GM21381 (cell line): ENCODE results near the gene LUC7L.
"Not testable (repeated sequence)": the region's sequence is repeated elsewhere in the genome, so short reads cannot be mapped to it uniquely, and the experiment has no call there.

Experiments used
- ATAC-seq: cut with Tn5 transposase; IDR thresholded peaks from one replicate; pipeline ENCODE4 v1.9.1; 2021; ENCODE audit warnings: mild to moderate bottlenecking, moderate library complexity; ENCODE audit not compliant: unreplicated experiment

LUC7L gene

GRCh38 chr16:169014-169413, 60.2 kb downstream of the LUC7L start:
- no peak for ATAC-seq

DNA sequence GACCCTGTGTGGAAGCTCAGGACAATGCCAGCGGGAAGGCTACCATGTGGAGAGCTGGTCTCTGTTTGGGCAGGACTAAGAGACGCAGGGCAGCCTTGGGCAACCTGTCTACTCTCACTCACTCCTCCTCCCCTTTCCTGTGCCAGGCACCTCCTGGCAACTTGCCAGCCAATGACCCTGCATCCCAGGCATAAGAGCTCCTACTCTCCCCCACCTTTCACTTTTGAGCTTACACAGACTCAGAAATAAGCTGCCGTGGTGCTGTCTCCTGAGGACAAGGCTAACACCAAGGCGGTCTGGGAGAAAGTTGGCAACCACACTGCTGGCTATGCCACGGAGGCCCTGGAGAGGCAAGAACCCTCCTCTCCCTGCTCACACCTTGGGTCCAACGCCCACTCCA, 60.8 kb downstream of the LUC7L start:
- ATAC-seq: no peak

- no peak for ATAC-seq
These were observed 62.0 kb downstream of the LUC7L start for GRCh38 chr16:167122-167690.

- no peak for ATAC-seq
These were observed 62.7 kb downstream of the LUC7L start for GRCh38 chr16:166375-167121.

- ATAC-seq: no peak
These were observed 63.5 kb downstream of the LUC7L start, which contains the start of gene HBM for GRCh38 chr16:165539-166374. Gene HBM (plus strand): TSS chr16:165978. CDS start chr16:165998, 20 bp downstream.

GRCh38 chr16:164827-165538, 64.3 kb downstream of the LUC7L start:
- ATAC-seq: no peak

DNA sequence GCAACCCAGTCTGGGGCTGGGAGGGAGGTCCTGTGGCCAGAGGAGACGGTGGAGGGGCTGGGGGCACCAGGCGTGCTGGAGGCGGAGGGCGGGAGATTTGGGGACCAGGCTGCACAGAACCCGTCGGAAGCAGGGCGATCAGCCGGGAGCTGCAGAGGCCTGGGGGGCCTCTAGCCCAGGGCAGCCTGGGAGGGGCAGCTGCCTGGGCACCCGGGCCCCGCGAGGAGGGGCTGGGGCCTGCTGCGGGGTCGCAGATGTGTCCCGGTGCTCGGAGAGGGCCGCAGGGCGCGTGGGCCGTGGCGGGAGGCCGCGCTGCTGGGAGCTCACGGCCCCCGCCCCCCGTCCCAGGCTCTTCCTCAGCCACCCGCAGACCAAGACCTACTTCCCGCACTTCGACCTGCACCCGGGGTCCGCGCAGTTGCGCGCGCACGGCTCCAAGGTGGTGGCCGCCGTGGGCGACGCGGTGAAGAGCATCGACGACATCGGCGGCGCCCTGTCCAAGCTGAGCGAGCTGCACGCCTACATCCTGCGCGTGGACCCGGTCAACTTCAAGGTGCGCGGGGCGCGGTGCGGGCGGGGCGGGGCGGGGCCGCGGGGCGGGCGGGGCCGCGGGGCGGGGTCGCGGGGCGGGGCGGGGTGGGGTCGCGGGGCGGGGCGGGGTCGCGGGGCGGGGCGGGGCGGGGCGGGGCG, 65.0 kb downstream of the LUC7L start:
- not testable (repeated sequence) for ATAC-seq

- not testable (repeated sequence) for ATAC-seq
These were observed 65.6 kb downstream of the LUC7L start for GRCh38 chr16:163696-164095.

DNA sequence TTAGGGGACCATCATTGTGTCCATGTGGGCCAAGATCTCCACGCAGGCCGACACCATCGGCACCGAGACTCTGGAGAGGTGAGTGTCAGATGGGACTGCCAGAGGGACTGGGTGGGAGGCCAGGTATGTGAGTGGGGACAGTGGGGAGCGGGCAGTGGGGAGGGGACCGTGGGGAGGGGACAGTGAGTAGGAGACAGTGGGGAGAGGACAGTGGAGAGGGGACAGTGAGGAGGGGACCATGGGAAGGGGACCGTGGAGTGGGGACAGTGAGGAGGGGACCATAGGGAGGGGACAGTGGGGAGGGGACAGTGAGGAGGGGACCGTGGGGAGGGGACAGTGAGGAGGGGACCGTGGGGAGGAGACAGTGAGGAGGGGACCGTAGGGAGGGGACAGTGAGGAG, 66.1 kb downstream of the LUC7L start:
- ATAC-seq: not testable (repeated sequence)

DNA sequence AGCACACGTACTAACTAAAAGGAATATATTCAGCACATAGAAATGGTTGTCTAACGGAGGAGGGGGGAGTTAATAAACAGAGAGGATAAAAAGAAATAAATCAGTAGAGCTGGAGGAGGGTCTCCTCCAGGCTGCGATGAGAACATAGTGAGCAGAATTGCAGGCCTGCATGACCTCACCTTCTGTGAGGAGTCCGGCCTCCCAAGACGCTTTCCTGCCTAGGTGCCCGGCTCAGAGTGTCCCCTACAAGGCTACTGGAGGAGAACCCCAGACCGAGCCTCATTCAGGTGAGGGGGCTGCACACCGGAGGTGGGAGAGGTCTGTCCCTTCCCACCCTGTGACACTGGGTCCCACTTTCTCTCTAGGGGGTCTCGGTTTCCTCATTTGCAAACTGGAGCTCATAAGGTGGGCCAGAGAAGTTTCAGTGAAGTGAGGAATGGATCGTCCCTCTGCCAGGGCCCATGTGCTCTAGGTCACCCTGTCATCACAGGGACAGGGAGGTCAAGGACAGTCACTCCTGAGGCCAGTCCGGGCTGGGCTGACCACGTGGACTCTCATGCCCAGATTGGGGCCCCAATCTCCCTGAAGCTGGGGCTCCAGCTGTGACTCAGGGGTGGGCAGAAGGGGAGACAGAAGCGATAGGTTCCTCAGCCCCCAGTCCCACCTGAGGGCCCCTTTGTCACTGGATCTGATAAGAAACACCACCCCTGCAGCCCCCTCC, 66.8 kb downstream of the LUC7L start:
- ATAC-seq: no peak

- no peak for ATAC-seq
These were observed 68.5 kb downstream of the LUC7L start for GRCh38 chr16:160691-161190.

DNA sequence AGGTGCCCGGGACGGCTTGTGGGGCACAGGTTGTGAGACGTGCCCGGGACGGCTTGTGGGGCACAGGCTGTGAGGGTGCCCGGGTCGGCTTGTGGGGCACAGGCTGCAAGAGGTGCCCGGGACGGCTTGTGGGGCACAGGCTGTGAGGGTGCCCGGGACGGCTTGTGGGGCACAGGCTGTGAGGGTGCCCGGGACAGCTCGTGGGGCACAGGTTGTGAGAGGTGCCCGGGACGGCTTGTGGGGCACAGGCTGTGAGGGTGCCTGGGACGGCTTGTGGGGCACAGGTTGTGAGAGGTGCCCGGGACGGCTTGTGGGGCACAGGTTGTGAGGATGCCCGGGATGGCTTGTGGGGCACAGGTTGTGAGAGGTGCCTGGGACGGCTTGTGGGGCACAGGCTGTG, 69.0 kb downstream of the LUC7L start:
- not testable (repeated sequence) for ATAC-seq

DNA sequence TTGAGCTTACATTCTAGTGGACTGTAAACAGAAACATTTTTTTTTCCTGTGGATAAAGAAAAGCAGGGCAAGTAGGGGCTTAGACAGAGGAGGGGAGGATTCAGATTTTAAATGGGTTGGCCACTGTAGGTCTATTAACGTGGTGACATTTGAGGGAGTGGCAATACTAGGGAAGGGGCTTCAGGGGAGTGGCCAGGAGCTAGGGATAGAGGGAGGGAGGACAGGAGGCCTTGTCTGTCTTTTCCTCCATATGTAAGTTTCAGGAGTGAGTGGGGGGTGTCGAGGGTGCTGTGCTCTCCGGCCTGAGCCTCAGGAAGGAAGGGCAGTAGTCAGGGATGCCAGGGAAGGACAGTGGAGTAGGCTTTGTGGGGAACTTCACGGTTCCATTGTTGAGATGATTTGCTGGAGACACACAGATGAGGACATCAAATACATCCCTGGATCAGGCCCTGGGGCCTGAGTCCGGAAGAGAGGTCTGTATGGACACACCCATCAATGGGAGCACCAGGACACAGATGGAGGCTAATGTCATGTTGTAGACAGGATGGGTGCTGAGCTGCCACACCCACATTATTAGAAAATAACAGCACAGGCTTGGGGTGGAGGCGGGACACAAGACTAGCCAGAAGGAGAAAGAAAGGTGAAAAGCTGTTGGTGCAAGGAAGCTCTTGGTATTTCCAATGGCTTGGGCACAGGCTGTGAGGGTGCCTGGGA, 70.0 kb downstream of the LUC7L start:
- no peak for ATAC-seq

DNA sequence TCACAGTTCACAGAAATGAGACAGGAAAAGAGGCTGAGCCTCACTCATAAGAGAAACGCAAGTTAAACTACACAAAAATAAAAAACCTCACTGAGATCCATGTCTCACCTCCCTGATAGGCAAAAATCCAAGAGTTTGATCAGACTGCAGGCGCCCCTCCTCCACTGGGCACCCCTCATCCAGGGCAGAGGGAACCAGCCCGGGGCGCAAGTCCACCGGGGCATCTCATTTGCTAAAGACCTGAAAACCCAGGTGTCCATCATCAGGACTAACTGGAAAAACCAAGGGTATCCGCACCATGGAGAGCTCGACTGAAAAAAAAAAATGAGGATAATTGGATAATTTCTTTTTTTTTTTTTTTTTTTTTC, 74.2 kb downstream of the LUC7L start:
- ATAC-seq: no peak

DNA sequence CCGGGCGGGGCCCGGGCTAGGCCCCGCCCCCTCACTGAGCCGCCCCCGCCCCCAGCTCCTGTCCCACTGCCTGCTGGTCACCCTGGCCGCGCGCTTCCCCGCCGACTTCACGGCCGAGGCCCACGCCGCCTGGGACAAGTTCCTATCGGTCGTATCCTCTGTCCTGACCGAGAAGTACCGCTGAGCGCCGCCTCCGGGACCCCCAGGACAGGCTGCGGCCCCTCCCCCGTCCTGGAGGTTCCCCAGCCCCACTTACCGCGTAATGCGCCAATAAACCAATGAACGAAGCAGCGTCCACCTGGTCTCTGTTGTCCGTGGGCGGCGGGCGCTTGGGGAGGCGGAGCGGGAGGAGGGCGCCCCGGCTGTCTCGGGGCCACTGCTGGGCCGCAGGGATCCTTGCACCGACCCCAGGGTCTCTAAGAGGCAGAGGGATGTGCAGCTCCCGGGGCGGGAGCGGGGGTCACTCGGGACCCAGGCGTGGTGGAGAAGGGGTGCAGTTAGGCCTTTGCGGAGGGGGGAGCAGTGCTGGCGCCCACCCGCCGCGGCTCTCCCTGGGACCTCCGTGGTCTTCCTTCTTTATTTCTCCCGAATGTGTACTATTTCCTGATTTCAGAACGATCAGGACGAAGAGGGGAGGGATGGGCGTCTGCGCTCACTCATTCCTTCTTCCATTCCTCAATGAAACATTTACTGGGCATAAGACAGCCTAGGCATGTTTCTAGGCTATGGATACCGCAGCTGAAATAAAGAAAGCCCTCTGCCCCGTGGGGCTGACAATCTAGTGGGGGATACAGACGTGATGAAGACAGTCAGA, 74.8 kb downstream of the LUC7L start:
- no peak for ATAC-seq

- not testable (repeated sequence) for ATAC-seq
These were observed 75.6 kb downstream of the LUC7L start for GRCh38 chr16:153550-154216.

GRCh38 chr16:153129-153521, 76.1 kb downstream of the LUC7L start:
- ATAC-seq: not testable (repeated sequence)
